Prostate gland (tissue), 2 donors: ENCODE data around the gene KRT75.

Experiments used
- POLR2A ChIP-seq: fragments of 450-650 bp; IDR thresholded peaks from one replicate; pipeline ENCODE4 v1.6.1; 2016; ENCODE audit warnings: antibody characterized with exemption, mild to moderate bottlenecking
- TF ChIP-seq, protein P1 (sequence below), 4 experiments: fragments of 200-600 bp in 2 of 4; fragments of 450-650 bp in 2 of 4; sonication (generic) in 2 of 4; IDR thresholded peaks; 1 replicate in 3 of 4; 2 replicates in 1 of 4; pipeline ENCODE4 v1.5.1; 2016 to 2019; ENCODE audit warnings: antibody characterized with exemption in 4 of 4, mild to moderate bottlenecking in 2 of 4, moderate library complexity in 2 of 4

DNA sequence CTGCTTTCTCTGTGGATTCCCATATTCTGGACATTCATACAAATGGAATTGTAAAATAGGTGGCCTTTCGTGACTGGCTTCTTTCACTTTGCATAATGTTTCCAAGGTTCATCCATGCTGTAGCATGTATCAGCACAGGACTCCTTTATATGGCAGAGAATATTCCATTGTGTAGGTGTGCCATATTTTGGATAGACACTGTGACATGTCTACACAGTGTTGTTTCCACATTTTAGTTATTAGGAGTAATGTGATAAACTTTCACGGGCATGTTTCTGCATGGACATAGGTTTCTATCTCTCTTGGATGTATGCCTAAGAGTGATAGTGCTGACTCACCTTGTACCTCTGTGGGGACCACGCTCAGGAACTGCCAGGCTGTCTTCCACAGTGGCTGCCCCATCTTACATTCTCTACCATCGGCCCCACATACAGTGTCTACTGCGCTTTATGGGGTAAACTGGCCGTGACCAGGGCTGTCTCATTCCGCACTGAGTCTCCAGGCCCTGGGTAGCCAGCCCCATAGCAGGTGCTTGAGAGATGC, 41.6 kb downstream of the KRT75 start:
- TF ChIP-seq, protein P1, sequence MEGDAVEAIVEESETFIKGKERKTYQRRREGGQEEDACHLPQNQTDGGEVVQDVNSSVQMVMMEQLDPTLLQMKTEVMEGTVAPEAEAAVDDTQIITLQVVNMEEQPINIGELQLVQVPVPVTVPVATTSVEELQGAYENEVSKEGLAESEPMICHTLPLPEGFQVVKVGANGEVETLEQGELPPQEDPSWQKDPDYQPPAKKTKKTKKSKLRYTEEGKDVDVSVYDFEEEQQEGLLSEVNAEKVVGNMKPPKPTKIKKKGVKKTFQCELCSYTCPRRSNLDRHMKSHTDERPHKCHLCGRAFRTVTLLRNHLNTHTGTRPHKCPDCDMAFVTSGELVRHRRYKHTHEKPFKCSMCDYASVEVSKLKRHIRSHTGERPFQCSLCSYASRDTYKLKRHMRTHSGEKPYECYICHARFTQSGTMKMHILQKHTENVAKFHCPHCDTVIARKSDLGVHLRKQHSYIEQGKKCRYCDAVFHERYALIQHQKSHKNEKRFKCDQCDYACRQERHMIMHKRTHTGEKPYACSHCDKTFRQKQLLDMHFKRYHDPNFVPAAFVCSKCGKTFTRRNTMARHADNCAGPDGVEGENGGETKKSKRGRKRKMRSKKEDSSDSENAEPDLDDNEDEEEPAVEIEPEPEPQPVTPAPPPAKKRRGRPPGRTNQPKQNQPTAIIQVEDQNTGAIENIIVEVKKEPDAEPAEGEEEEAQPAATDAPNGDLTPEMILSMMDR (IDR thresholded peaks at IDR 0.05), result no peak
- TF ChIP-seq POLR2A, result no peak
